NCI-H526 (cell line): Measurements from ENCODE around the gene HIPK1.
A peak's percentile ranks its signal among the peaks of the same experiment; 100 is the strongest.

Experiments used
- DNase-seq, 2 experiments: peaks; one replicate each; lab custom pipeline; 2025; lab: John Stamatoyannopoulos, UW

The HIPK1 gene

DNA sequence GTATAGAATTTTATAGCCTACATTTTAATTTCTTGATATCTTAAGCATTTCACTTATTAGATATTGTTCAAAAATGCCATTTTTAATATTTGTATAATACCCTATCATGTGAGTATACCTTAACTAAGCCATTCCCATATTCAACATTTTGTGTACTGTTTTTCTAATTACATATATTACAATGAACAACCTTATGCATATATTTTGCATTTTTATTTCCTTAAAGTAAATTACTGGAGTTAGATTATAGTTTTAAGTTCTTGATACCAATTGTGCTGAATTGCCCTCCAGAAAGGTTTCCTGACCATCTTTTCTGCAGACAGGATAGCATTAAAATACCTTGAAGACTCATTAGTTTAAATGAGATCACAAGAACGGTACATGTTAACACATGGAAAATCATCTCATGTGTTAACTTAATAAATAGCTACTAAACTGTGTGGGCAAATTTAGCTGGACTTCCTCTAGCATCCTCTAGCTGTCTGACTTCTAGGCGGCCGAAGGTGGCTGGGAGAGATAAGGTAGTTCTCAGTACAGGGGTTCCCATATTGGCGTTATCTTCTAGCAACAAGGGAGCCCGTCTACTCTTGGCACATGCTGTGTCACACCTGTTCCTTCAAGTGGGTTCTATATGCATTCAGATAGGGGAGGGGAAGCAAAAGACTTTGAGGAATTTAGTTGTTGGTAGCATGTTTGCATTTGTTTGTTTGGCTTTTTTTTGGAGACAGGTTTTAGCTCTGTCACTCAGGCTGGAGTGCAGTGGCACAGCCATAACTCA is 15.0 kb upstream of the HIPK1 start:
- no peak for DNase-seq

DNA sequence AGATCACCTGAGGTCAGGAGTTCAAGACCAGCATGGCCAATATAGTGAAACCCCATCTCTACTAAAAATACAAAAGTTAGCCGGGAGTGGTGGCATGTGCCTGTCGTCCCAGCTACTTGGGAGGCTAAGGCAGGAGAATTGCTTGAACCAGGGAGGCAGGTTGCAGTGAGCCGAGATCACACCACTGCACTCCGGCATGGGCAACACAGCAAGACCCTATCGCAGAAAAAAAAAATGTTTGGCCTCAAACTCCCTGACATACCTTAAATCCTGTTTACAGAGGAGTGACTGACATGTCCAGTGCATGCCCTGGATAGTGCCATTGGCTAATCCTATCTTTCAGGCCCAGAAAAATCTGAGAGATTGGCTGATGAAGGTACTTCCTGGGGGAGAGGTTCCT is 12.2 kb upstream of the HIPK1 start:
- no peak for DNase-seq

DNA sequence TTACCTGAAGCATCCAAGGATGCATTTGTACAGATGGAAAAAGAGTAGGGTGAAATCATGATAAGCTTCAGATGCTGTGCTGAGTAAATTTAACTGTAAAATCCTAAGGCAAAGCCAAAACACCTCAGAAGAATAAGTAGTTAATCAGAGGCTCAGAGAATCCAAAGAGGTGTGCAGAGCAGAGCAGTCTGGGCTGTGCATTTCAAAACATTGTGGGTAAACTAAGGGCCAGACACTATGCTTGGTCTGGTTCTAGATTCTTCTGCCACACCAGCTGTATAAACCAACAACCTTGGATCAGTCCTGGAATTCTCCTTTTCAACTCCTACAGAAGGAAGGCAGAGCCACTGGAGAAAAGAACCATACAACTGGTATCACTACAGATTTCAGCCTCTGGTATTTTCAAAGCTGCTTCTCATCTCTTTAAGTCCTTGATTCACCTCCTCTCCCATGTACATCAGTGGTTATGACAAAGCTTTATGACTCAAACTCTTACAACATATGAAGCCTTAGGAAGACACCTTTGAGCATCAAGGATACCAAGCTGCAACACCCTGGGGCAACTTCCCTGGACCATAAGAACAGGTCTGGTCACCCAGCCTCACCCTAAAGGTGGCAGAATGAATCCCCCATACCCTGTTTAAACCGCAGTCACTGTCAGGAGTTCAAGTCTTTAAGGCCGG is 11.6 kb upstream of the HIPK1 start:
- no peak for DNase-seq

DNA sequence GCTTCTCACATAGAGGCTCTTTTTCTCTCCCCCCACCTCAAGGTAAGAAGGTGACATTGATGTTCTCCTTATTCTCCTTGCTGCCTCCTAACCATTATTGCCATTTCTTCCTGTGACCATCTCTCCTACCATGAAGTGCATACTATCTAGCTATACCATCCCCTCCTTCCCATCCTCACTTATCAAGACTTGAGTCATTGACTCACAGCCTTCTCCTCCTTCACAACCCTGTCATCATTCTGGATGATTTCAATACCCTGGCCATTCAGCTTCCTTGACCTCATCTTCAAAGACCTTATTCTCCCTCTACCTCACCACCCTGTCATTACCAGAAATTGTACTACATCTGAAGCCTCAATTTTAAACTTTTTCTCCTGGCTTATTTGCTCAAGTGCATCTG is 10.9 kb upstream of the HIPK1 start:
- DNase-seq, result no peak

DNA sequence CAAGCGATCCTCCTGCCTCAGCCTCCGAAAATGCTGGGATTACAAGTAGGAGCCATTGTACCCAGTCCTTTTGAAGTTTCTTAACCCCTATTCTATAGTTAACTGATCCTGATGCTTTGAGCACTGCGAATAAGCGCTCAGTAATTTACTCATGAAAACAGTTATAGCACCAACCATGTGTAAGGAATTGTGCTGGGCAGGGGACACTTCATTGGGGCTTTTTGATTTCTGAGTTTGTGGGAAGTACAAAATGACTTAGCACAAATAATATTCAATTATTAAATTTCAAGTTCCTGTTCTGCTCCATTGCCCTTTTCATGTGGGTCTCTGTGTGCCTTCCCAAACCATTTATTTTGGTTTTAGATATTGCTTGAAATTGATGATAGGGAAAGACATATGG is 6.2 kb upstream of the HIPK1 start:
- no peak for DNase-seq

DNA sequence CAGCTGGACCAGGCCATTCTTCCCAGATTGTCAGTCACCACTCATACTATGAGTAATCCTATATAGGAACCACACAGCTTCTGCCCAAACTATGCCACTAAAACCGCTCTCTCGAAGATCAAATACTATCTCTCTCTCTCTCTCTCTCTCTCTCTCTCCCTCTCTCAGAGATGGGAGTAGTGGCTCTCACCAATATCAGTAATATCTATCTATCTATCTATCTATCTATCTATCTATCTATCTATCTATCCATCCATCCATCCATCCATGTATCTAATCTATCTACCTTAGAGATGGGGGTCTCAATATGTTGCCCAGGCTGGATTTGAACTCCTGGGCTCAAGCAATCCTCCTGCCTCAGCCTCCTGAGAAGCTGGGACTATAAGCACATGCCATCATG is 4.7 kb upstream of the HIPK1 start:
- no peak for DNase-seq

DNA sequence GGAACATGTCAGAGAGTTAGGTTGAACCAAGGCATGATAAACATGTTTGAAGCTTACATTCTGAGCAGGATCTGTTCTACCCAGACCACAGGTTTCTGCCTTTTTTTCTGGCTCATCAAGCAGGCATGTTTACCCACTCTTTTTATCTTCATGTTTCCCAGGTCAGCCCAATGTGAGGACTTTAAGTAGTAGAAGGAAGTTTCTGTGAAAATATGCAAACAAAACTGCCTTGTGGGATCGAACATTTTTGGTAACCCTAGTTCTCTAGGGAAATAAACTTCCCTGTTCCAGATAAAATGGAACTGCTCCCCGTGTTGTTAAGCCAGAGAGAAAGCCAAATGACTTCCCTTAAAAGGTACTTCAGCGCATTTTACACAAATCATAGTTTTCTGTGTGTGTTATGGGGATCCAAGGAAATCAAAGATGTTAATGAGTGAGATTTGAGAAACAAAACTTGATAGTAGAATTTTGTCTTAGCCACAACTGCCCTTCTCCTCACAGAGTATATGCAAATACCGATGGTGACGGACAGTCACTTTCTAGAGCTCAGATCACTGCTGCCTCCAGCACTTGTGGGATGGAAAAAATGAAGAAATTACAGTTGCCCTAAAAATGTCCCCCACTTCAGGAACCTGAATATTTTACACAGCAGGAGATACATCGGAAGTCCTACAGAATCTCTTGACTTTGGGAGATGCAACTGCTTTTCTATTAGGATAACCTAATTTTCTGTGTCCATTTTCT is 765 bp upstream of the HIPK1 start:
- DNase-seq, result peak; percentile 18 to 62

DNA sequence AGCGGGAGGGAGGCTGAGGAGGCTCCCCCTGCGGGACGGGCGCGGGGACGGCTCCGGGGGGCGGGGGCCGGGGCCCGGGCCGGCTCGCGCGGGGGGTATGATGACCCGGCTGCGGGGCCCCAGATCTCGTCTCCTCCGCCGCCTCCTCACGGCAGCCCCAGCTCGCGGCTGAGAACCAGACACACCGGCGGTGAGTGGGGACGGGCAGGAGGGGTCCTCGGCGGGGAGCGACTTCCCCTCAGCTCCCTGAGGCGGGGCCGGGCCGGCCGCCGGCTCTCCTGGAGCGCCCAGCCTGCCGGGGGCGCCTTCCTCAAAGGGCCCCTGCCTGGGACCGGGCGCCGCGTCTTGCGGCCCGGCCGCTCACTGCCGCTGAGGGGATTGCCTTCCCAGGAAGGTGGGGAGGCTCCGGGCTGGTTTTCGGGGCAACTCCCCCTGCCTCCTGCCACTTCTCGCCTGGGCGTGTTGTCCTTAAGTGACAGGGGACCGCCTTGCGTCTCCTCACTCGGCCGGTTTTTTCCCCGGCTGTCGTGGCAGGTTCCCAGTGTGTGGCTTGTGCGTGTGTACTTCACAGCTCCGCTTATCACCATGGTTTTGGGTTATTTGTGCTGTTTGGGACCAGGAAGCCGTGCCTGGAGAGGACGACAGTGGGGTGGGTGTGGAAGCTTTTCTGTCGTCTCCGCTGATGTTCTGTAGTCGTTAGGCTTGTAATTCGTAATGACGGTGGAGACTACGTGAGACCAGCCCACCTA is 800 bp downstream of the HIPK1 start:
- peak; percentile 50 to 83 for DNase-seq

DNA sequence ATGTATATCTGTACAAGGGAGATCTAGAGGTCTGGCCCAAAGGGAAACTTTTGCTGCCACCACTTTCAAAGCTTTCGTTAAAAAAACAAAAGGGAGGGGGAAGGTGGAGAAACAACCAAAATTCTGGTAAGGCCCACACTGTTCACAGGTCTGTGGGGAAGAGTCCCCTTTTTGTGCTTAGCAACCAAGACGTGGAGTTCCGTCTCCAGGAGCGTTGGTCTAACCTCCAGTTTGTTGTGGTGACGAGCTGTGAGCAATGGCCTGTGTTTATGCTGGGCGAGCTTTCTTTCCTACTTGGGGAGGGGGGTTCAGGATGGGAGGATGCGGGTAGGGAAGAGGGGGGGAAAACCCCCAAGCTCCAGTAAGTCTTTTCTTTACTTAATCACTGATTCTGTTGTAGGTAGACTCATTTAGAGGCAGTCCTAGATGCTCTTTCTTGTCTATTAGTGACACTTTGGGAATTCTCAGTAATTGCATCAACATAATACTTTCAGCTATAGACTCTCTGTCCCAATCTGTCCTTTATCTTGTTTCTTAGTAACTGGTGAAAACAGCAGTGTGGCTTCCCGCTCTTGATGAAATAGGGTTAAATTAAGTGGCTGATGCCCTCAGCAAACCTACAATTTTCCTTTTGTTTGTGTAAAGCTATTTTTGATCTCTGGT is 1.5 kb downstream of the HIPK1 start:
- peak; percentile 14 to 47 for DNase-seq

DNA sequence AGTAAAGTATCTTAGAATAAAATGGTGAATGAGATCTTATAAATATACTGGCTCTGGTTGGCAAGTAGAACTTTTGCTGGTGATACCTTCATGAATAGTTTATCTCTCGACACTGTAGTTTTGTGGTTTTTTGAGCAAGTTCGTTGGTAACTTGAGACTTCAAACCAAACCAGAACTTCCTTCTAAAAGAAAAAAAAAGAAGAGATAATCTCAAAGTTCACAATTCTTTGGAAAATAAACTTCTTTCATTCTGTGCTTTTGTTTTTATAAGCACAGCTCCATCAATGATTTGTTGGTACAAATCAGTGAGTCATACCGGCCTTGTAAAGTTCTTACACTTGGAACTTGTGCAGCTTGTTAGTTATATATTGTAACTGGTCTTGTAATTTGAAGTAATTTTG is 2.3 kb downstream of the HIPK1 start:
- no peak for DNase-seq

DNA sequence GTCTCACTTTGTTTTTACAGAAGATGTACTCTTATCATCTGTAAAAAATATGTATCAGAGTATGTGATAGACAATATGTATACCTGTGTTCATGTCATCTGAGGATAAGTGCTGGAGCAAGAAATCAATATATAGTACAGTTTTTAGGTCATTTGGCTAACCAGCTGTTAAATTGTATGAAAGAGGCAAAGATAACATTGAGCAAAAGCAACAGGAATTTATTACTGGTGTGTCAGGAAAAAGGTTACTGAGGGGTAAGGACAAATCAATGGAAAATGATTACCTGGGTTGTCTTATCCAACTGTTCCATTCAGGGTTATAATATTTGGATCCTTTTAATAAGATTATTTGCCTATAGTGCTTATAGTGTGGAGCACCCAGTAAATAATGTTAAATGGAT is 4.9 kb downstream of the HIPK1 start:
- no peak for DNase-seq

DNA sequence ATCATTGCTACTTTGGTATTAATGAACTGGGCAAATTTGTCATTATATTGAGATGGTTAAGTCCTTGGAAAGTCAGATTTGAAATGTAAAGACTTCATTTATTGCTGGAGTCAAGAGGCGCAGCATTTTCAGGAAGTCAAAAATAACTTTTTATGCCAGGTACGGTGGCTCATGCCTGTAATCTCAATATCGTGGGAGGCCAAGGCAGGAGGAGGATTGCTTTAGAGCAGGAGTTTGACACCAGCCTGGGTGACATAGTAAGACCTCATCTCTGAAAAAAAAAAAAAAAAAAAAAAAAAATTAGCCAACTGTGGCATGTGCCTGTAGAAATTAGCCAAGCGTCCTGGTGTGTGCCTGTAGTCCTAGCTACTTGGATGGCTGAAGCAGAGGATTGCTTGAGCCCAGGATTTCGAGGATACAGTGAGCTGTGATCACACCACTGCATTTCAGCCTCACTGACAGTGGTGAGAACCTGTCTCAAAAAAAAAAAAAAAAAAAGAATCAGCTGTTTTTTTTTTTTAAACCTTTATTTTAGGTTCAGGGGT is 5.5 kb downstream of the HIPK1 start:
- no peak for DNase-seq

DNA sequence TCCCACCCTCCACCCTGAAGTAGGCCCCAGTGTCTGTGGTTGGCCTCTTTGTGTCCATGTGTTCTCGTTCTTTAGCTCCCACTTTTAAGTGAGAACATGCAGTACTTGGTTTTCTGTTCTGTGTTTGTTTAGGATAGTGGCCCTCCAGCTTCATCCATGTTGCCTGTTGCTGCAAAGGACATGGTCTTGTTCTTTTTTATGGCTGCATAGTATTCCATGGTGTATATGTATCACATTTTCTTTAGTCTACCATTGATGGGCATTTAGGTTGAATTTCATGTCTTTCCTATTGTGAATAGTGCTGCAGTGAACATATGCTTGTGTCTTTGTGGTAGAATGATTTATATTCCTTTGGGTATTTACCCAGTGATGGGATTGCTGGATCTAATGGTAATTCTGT is 6.1 kb downstream of the HIPK1 start:
- DNase-seq, result no peak

DNA sequence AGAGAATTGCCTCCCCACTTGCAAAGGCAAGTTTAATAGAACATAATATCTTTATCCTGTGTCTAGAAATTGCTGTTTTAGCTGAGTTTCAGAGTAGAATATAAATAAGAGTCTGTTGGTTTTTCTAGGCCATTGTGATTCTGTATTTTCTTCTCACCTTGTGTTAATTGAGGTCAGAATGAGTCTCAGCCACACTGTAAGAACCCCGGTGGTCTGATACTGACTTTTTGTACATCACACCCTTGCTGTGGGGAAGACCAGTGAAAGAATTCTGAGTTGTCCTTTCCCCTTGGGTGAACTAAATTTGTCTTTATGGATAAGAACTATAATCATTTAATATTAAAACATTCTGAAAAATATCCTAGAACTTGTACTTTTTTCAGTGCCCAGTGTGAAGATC is 6.8 kb downstream of the HIPK1 start:
- DNase-seq, result no peak

DNA sequence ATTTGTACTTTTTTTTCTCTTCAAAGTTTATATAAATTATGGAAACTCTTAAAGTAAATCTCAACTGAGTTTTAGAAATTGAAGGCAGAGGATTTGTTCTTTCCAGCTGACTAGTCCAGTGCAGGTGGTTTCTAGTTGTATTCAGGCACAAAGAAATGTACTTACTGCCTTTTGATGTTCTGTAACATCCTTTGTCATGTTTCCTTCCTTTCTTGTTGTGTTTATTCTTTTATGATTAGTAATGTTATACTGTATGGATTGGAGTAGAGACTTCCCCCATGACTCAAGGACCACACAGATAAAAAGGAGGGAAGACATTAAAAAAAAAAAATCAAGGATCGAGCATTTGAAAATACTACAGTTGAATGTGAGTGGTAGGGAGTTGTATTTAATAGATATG is 8.0 kb downstream of the HIPK1 start:
- no peak for DNase-seq

DNA sequence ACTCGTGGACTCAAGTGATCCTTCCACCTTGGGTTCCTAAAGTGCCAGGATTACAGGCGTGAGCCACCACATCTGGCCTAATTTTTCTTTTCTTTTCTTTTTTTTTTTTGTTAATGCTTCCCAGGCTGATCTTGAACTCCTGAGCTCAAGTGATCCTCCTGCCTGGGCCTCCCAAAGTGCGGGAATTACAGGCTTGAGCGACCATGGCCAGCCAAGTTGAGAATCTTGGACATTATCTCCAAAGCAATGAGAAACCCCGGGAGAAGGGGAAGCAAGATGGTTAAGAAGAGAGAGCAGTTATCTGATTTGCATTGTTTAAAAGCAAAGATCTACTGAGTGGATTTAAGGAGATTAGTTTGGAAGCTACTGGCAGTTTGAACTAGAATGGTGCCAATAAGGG is 9.1 kb downstream of the HIPK1 start:
- no peak for DNase-seq

DNA sequence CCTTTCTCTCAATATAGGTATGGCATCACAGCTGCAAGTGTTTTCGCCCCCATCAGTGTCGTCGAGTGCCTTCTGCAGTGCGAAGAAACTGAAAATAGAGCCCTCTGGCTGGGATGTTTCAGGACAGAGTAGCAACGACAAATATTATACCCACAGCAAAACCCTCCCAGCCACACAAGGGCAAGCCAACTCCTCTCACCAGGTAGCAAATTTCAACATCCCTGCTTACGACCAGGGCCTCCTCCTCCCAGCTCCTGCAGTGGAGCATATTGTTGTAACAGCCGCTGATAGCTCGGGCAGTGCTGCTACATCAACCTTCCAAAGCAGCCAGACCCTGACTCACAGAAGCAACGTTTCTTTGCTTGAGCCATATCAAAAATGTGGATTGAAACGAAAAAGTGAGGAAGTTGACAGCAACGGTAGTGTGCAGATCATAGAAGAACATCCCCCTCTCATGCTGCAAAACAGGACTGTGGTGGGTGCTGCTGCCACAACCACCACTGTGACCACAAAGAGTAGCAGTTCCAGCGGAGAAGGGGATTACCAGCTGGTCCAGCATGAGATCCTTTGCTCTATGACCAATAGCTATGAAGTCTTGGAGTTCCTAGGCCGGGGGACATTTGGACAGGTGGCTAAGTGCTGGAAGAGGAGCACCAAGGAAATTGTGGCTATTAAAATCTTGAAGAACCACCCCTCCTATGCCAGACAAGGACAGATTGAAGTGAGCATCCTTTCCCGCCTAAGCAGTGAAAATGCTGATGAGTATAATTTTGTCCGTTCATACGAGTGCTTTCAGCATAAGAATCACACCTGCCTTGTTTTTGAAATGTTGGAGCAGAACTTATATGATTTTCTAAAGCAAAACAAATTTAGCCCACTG is 11.5 kb downstream of the HIPK1 start:
- DNase-seq, result no peak

DNA sequence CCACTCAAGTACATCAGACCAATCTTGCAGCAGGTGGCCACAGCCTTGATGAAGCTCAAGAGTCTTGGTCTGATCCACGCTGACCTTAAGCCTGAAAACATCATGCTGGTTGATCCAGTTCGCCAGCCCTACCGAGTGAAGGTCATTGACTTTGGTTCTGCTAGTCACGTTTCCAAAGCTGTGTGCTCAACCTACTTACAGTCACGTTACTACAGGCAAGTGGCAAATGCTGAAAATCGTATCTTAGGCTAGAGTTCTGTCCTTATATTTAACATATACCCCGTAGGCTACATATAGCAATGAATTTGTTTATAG is 12.1 kb downstream of the HIPK1 start:
- no peak for DNase-seq

DNA sequence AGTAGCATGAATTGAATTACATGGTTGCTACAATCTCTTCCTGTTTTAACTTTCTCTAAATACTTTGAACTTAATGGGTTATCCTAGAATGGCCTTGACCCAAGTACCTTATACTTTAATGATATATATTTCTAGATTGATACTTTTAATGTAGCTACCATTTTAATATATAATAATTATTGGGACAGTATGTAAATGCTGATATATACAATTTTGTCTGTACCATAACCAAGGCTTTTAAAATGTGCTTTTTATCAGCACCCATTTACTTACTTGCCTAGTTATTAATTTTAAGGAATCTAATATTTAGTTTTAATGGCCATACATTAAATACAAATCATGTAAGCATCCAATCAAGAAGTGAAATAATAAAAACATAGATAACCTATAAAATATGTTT is 13.4 kb downstream of the HIPK1 start:
- DNase-seq, result no peak

DNA sequence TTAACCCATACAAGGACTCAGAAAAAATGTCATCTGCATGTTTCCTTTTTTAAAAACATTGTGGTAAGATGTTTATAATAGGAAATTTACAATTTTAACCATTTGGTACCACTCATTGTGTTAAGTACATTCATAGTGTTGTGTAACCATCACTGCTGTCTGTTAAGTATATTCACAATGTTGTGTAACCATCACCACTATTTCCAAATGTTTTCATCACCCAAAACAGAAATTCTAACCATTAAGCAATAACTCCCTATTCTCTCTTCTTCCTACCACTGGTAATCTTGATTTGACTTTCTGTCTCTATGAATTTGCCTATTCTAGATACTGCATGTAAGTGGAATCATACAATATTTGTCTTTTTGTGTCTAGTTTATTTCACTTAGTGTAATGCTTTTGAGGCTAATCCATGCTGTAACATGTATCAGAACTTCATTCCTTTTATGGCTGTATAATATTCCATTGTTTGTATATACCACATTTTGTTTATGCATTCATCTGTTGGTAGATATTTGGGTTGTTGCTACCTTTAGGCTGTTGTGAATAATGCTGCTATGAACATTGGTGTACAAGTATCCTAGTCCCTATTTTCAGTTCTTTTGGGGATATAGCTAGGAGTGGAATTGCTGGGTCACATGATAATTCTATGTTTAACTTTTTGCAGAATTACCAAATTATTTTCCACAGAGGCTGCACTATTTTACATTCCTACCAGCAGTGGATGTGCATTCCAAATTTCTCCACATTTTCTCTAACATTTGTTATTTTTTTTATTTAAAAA is 14.1 kb downstream of the HIPK1 start:
- no peak for DNase-seq
